Uterus (tissue), 4 donors: ENCODE results near the gene NSDHL. TPM values are rescaled to one million over a fixed set of nuclear protein-coding genes. Genes with fewer than 3 reads are reported as not detected.

Experiments
- DNase-seq, 2 donors: peaks; one replicate each; pipeline ENCODE4 v3.0.0-alpha.2; 2019 to 2020
- H3K27ac ChIP-seq, 2 donors: fragments of 200-600 bp; sonication (generic); 1 replicate in 1 of 2; 2 replicates in 1 of 2; pipeline ENCODE4 v1.5.1; 2016 to 2018
- H3K27me3 ChIP-seq, 2 donors: fragments of 200-600 bp; sonication (generic); one replicate each; pipeline ENCODE4 v1.5.1; 2018 to 2019; ENCODE audit warnings: control low read depth in 1 of 2
- H3K36me3 ChIP-seq, 2 donors: fragments of 200-600 bp; sonication (generic); one replicate each; pipeline ENCODE4 v1.5.1; 2019; ENCODE audit warnings: control low read depth in 1 of 2
- H3K4me1 ChIP-seq, 2 donors: fragments of 200-600 bp; sonication (generic); one replicate each; pipeline ENCODE4 v1.5.1; 2018 to 2019; ENCODE audit warnings: control low read depth in 1 of 2
- H3K4me3 ChIP-seq, 2 donors: fragments of 200-600 bp; sonication (generic); 1 replicate in 1 of 2; 2 replicates in 1 of 2; pipeline ENCODE4 v1.5.1; 2018 to 2019; ENCODE audit warnings: mild to moderate bottlenecking in 1 of 2
- H3K9me3 ChIP-seq, 2 donors: fragments of 200-600 bp; sonication (generic); one replicate each; pipeline ENCODE4 v1.5.1; 2019; ENCODE audit warnings: control low read depth in 1 of 2
- CTCF ChIP-seq, 4 experiments: fragments of 200-600 bp in 2 of 4; fragments of 450-650 bp in 2 of 4; sonication (generic) in 2 of 4; IDR thresholded peaks; one replicate each; pipeline ENCODE4 v1.5.1; 2016 to 2019; ENCODE audit warnings: antibody characterized with exemption in 4 of 4, mild to moderate bottlenecking in 2 of 4, moderate library complexity in 1 of 4
- POLR2A ChIP-seq, 2 donors: fragments of 450-650 bp; IDR thresholded peaks; one replicate each; pipeline ENCODE4 v1.6.1; 2016; ENCODE audit warnings: antibody characterized with exemption in 2 of 2, mild to moderate bottlenecking in 1 of 2, moderate library complexity in 1 of 2
- intact Hi-C: fragments of 100-400 bp; cut with DNase I; formaldehyde crosslinking; loops from one replicate; pipeline ENCODE4 v1.15.1; 2023; ENCODE audit warnings: low total_unique reads
- total RNA-seq, 4 donors: library from RNA; depleted of rRNA in 3 of 4; stranded (reverse); fragments of >200 nt in 3 of 4; gene quantifications; one replicate each; pipeline versions ENCODE4 v1.1.0 to v1.2.4, GENCODE V29; 2014 to 2023
- donor health status: DM: yes; HTN: yes; CAD: no.

Gene NSDHL
- total RNA-seq, 4 donors from 2014 or later: 1.5 to 12.6 (median 8.6) TPM

- no peak for DNase-seq
- TF ChIP-seq CTCF (IDR thresholded peaks at IDR 0.05) (no peak), POLR2A (IDR thresholded peaks at IDR 0.05) (no peak)
- intact Hi-C loops: no loop called here
- Histone ChIP-seq H3K27ac (no peak overlapping the region), H3K4me3 (no peak overlapping the region), H3K27me3 (no peaks in the 10 kb centered on the region), H3K4me1 (no peaks in the 10 kb centered on the region), H3K9me3 (no peaks in the 10 kb centered on the region), H3K36me3 (no peaks in the 10 kb centered on the region)
Observed at GRCh38 chrX:152819732-152820131, 11.1 kb upstream of the NSDHL start.

GRCh38 chrX:152821145-152821765 lies 9.6 kb upstream of the NSDHL start:
- TF ChIP-seq CTCF (IDR thresholded peaks at IDR 0.05) (no peak), POLR2A (IDR thresholded peaks at IDR 0.05) (no peak)
- no peaks in the 10 kb centered on the region for H3K27me3 ChIP-seq
- no peak overlapping the region for H3K27ac ChIP-seq
- intact Hi-C loops: no loop called here
- DNase-seq: no peak
- H3K4me1 ChIP-seq: no peaks in the 10 kb centered on the region
- no peaks in the 10 kb centered on the region for H3K9me3 ChIP-seq
- no peak overlapping the region for H3K4me3 ChIP-seq
- H3K36me3 ChIP-seq: no peaks in the 10 kb centered on the region

GRCh38 chrX:152822383-152823086 lies 8.3 kb upstream of the NSDHL start:
- Histone ChIP-seq H3K27ac (no peak overlapping the region), H3K36me3 (no peaks in the 10 kb centered on the region), H3K4me3 (no peak overlapping the region), H3K4me1 (no peaks in the 10 kb centered on the region), H3K27me3 (no peaks in the 10 kb centered on the region), H3K9me3 (no peaks in the 10 kb centered on the region)
- intact Hi-C loops: no loop called here
- DNase-seq: no peak
- TF ChIP-seq CTCF (IDR thresholded peaks at IDR 0.05): no peak
- no peak for TF ChIP-seq POLR2A (IDR thresholded peaks at IDR 0.05)

GRCh38 chrX:152823657-152824056 lies 7.2 kb upstream of the NSDHL start:
- no peak overlapping the region for H3K4me3 ChIP-seq
- no peak for TF ChIP-seq CTCF (IDR thresholded peaks at IDR 0.05)
- no peak for TF ChIP-seq POLR2A (IDR thresholded peaks at IDR 0.05)

GRCh38 chrX:152824841-152825374 lies 6.0 kb upstream of the NSDHL start:
- intact Hi-C loops: no loop called here
- Histone ChIP-seq H3K4me3 (no peak overlapping the region), H3K9me3 (no peaks in the 10 kb centered on the region), H3K36me3 (no peaks in the 10 kb centered on the region), H3K4me1 (no peaks in the 10 kb centered on the region), H3K27me3 (no peaks in the 10 kb centered on the region), H3K27ac (no peak overlapping the region)
- no peak for DNase-seq
- TF ChIP-seq CTCF (IDR thresholded peaks at IDR 0.05): no peak
- no peak for TF ChIP-seq POLR2A (IDR thresholded peaks at IDR 0.05)

More at GRCh38 chrX:152823657-152824056, 7.2 kb upstream of the NSDHL start:
- Histone ChIP-seq H3K27me3 (no peaks in the 10 kb centered on the region), H3K4me1 (no peaks in the 10 kb centered on the region), H3K9me3 (no peaks in the 10 kb centered on the region), H3K36me3 (no peaks in the 10 kb centered on the region), H3K27ac (no peak overlapping the region)
- intact Hi-C loops: no loop called here
- DNase-seq: no peak
